ENCODE data around the gene GPALPP1.
"Not testable (repeated sequence)": the region's sequence is repeated elsewhere in the genome, so short reads cannot be mapped to it uniquely, and the experiment has no call there.

GPALPP1 gene

GRCh38 chr13:45007823-45008222, 18.5 kb downstream of the GPALPP1 start:
- no peak for FAIRE-seq

- FAIRE-seq = no peak
These were observed 21.9 kb downstream of the GPALPP1 start for GRCh38 chr13:45011198-45011597.

GRCh38 chr13:45015300-45015699, 26.0 kb downstream of the GPALPP1 start:
- FAIRE-seq = no peak

- FAIRE-seq = no peak
These were observed 27.6 kb downstream of the GPALPP1 start for GRCh38 chr13:45016792-45017425.

- FAIRE-seq = not testable (repeated sequence)
These were observed 30.6 kb downstream of the GPALPP1 start for GRCh38 chr13:45019981-45020380.

- FAIRE-seq = no peak
These were observed 31.9 kb downstream of the GPALPP1 start for GRCh38 chr13:45021250-45021649.

GRCh38 chr13:45024847-45025246, 35.5 kb downstream of the GPALPP1 start:
- FAIRE-seq = no peak

GRCh38 chr13:45034342-45034741, 45.0 kb downstream of the GPALPP1 start:
- FAIRE-seq = no peak

GRCh38 chr13:45036206-45036605, 46.9 kb downstream of the GPALPP1 start:
- FAIRE-seq = no peak

GRCh38 chr13:45040173-45040572, 50.8 kb downstream of the GPALPP1 start:
- no peak for FAIRE-seq

GRCh38 chr13:45040622-45041021, 51.3 kb downstream of the GPALPP1 start:
- FAIRE-seq = no peak

GRCh38 chr13:45042539-45042938, 53.2 kb downstream of the GPALPP1 start:
- FAIRE-seq = no peak

GRCh38 chr13:45046445-45046844, 57.1 kb downstream of the GPALPP1 start:
- FAIRE-seq = no peak

GRCh38 chr13:45047394-45048310, 58.3 kb downstream of the GPALPP1 start:
- no peak for FAIRE-seq

- FAIRE-seq = no peak
These were observed 59.6 kb downstream of the GPALPP1 start for GRCh38 chr13:45048890-45049407.

- no peak for FAIRE-seq
These were observed 60.1 kb downstream of the GPALPP1 start for GRCh38 chr13:45049478-45049877.

GRCh38 chr13:45051315-45051714, 62.0 kb downstream of the GPALPP1 start:
- FAIRE-seq = no peak

- no peak for FAIRE-seq
These were observed 66.0 kb downstream of the GPALPP1 start for GRCh38 chr13:45055198-45055901.

- FAIRE-seq = no peak
These were observed 66.7 kb downstream of the GPALPP1 start for GRCh38 chr13:45055902-45056648.

GRCh38 chr13:45060062-45060461, 70.7 kb downstream of the GPALPP1 start:
- no peak for FAIRE-seq

- no peak for FAIRE-seq
These were observed 74.0 kb downstream of the GPALPP1 start for GRCh38 chr13:45063261-45063860.

GRCh38 chr13:45063889-45064288, 74.6 kb downstream of the GPALPP1 start:
- not testable (repeated sequence) for FAIRE-seq

Measured in endometrium (tissue), 2 donors.